CD4-positive, alpha-beta T cell treated with Interleukin-12 subunit alpha and Interleukin-12 subunit beta, for 1 hour (primary cell): ENCODE results near the gene CORO7.
A peak's percentile ranks its signal among the peaks of the same experiment; 100 is the strongest.

Experiments used
- DNase-seq: peaks from one replicate; pipeline ENCODE4 v3.0.0-alpha.2; 2020

CORO7 gene

GRCh38 chr16:4425378-4426020 is 9.1 kb upstream of the CORO7 start, which contains the start of gene DNAJA3:
DNAJA3 (plus strand) TSS chr16:4425868; CDS start chr16:4425882, 14 bp downstream.
- peak; percentile 93 for DNase-seq

GRCh38 chr16:4420505-4421105 is 4.2 kb upstream of the CORO7 start:
- DNase-seq: no peak

- no peak for DNase-seq
These were observed 3.1 kb upstream of the CORO7 start for GRCh38 chr16:4419402-4419959.

- peak; percentile 81 for DNase-seq
These were observed 727 bp downstream of the CORO7 start for GRCh38 chr16:4415538-4416199.

- DNase-seq: peak; percentile 92
These were observed 2.0 kb downstream of the CORO7 start for GRCh38 chr16:4414187-4414917.

- DNase-seq: no peak
These were observed 3.5 kb downstream of the CORO7 start for GRCh38 chr16:4412854-4413253.

GRCh38 chr16:4412159-4412558 is 4.2 kb downstream of the CORO7 start:
- DNase-seq: no peak

- no peak for DNase-seq
These were observed 4.7 kb downstream of the CORO7 start for GRCh38 chr16:4411684-4412083.

GRCh38 chr16:4410335-4411075 is 5.9 kb downstream of the CORO7 start:
- no peak for DNase-seq

- no peak for DNase-seq
These were observed 7.1 kb downstream of the CORO7 start for GRCh38 chr16:4409081-4409932.

GRCh38 chr16:4408323-4408690 is 8.1 kb downstream of the CORO7 start:
- no peak for DNase-seq

- DNase-seq: no peak
These were observed 8.7 kb downstream of the CORO7 start for GRCh38 chr16:4407543-4408322.

GRCh38 chr16:4404967-4405696 is 11.3 kb downstream of the CORO7 start:
- no peak for DNase-seq

- peak; percentile 35 for DNase-seq
These were observed 12.0 kb downstream of the CORO7 start for GRCh38 chr16:4404247-4404966.

- DNase-seq: no peak
These were observed 13.1 kb downstream of the CORO7 start for GRCh38 chr16:4403133-4403949.

GRCh38 chr16:4402439-4403132 is 13.8 kb downstream of the CORO7 start:
- peak; percentile 66 for DNase-seq

GRCh38 chr16:4401510-4401909 is 14.9 kb downstream of the CORO7 start:
- DNase-seq: no peak

GRCh38 chr16:4401094-4401501 is 15.3 kb downstream of the CORO7 start:
- no peak for DNase-seq
